CD4-positive, alpha-beta T cell treated with Interleukin-2 at 100 ng/mL for 4 hours (primary cell): ENCODE data around the gene DPH3.

Experiments
- DNase-seq: peaks from one replicate; pipeline ENCODE4 v3.0.0-alpha.2; 2020; ENCODE audit warnings: low spot score

Gene DPH3

GRCh38 chr3:16233806-16234205 lies 30.9 kb downstream of the DPH3 start:
- DNase-seq = no peak

- DNase-seq = no peak
Observed at GRCh38 chr3:16231983-16232382, 32.8 kb downstream of the DPH3 start.

- DNase-seq = no peak
Observed at GRCh38 chr3:16229681-16230080, 35.1 kb downstream of the DPH3 start.

GRCh38 chr3:16227566-16227965 lies 37.2 kb downstream of the DPH3 start:
- no peak for DNase-seq

- DNase-seq = no peak
Observed at GRCh38 chr3:16224325-16224724, 40.4 kb downstream of the DPH3 start.

GRCh38 chr3:16222547-16222946 lies 42.2 kb downstream of the DPH3 start:
- no peak for DNase-seq

GRCh38 chr3:16221990-16222389 lies 42.8 kb downstream of the DPH3 start:
- no peak for DNase-seq

- no peak for DNase-seq
Observed at GRCh38 chr3:16219777-16220176, 45.0 kb downstream of the DPH3 start.

GRCh38 chr3:16216373-16216935 lies 48.3 kb downstream of the DPH3 start:
- no peak for DNase-seq

- DNase-seq = no peak
Observed at GRCh38 chr3:16214366-16214765, 50.4 kb downstream of the DPH3 start.

GRCh38 chr3:16211176-16211904 lies 53.4 kb downstream of the DPH3 start:
- no peak for DNase-seq
